GM12872 (cell line): ENCODE measurements around the gene EXOSC2.

Experiments
- CTCF ChIP-seq: IDR thresholded peaks from 3 replicates; pipeline ENCODE4 v1.5.1; 2011; ENCODE audit warnings: low read depth, mild to moderate bottlenecking, low read length, moderate library complexity; ENCODE audit not compliant: insufficient read depth

The EXOSC2 gene

DNA sequence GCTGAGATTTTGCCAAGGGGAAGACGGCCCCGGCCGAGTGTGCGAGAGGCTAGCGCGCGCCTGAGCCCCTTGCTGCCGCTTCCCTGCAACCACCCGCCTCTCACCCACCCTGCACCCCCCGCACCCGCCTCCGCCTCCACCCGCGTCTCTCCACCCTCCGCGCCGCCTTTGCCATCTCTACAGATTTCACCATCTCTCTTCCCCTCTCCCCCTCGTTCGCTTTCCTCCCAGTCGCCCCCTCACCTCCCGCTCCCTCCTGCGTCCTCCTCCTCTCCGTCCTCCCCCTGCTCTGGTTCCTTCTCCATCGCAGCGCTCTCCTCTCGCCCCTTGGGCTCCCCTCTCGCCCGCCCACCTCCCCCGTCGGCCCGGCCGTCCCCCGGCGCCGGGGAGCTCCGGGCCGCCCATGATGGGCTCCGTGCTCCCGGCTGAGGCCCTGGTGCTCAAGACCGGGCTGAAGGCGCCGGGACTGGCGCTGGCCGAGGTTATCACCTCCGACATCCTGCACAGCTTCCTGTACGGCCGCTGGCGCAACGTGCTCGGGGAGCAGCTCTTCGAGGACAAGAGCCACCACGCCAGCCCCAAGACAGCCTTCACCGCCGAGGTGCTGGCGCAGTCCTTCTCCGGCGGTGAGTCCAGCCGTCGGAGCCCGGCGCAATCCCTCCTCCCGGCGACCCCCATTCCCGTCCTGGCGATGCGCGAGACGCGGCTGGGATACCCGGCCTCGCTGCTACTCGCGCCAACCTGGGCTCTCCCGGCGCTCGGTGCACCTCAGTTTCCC lies 29.1 kb upstream of the EXOSC2 start, which contains the start of gene PRDM12:
Gene PRDM12, plus strand, starts transcription at position 344 of the 778 bp plus-strand sequence. Its CDS starts 60 bp downstream, at position 404.
- no peak for TF ChIP-seq CTCF

DNA sequence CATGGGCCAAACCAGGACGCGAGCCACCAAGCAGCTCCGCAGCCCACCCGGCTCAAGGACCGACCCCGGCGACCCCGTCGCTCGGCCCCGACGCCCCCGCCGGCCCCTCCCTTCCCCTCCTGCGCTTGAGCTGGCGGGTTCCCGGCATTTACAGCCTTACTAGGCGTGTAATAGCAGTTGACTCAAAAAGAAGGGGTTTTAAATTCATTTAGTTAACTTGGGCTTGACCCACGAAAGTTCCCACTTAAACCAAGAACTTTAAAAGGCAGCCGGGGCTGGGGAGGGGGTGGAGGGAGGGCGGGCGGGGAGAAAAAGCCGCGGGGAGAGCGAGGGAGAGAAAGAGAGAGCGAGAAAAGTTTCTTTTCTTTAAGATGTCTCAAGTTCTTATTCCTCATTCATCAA lies 28.6 kb upstream of the EXOSC2 start:
- TF ChIP-seq CTCF, result no peak

GRCh38 chr9:130665431-130666392 lies 27.9 kb upstream of the EXOSC2 start:
- no peak for TF ChIP-seq CTCF

- no peak for TF ChIP-seq CTCF
Observed at GRCh38 chr9:130666393-130667119, 27.0 kb upstream of the EXOSC2 start.

DNA sequence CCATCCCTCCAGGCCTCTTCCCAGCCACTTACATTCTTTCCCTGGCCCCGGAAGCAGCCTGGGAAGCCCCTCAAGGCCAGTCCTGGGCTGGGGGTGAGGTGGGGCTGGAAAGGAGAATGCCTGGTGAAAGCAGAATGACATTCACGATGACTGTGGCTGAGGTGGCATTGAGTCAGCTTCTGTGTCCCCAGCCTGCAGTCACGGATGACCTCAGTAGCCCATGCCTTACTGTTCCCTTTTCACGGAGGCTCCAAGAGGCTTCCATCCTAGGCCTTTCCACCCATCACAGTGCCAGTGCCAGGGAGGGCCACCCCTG lies 26.5 kb upstream of the EXOSC2 start:
- no peak for TF ChIP-seq CTCF

- no peak for TF ChIP-seq CTCF
Observed at GRCh38 chr9:130668196-130668595, 25.4 kb upstream of the EXOSC2 start.

GRCh38 chr9:130668659-130669058 lies 24.9 kb upstream of the EXOSC2 start:
- no peak for TF ChIP-seq CTCF
